IMR-90 (cell line): Measurements from ENCODE around the gene MATK. TPM values are rescaled to one million over a fixed set of nuclear protein-coding genes. Genes with fewer than 3 reads are reported as not detected.

Experiments used
- ATAC-seq: fragments of 200-7000 bp; cut with Tn5 transposase; 2 replicates; pipeline ENCODE4 v1.9.1; 2020; ENCODE audit warnings: low read depth, mild to moderate bottlenecking, moderate library complexity
- BruUV-seq: library from RNA; stranded (reverse); fragments of 400-500 nt; replicated peaks from 2 replicates; lab custom pipeline; 2021; lab: Mats Ljungman, UMichigan
- CTCF ChIA-PET: fragments of 300-600 bp; formaldehyde crosslinking; extraction: SDS; loops from one replicate; lab custom pipeline; 2021; ENCODE audit warnings: antibody characterized with exemption; lab: Yijun Ruan, JAX
- POLR2A ChIA-PET: fragments of 300-600 bp; sonication (Branson Sonifier 250); formaldehyde crosslinking; loops from one replicate; lab custom pipeline; 2022; ENCODE audit warnings: antibody characterized with exemption; ENCODE audit not compliant: unreplicated experiment; lab: Charles Lee
- DNase-seq: peaks from one replicate; pipeline ENCODE4 v3.0.0; 2013
- H2AFZ ChIP-seq: replicated peaks from 2 replicates; pipeline ENCODE3; 2013; ENCODE audit warnings: low read length, mild to moderate bottlenecking; ENCODE audit not compliant: poor library complexity
- H2AK5ac ChIP-seq: 2 replicates; pipeline ENCODE4 v1.6.1; 2013; ENCODE audit warnings: low read depth, low read length, inconsistent platforms
- H2AK9ac ChIP-seq: replicated peaks from 2 replicates; pipeline ENCODE3; 2013; ENCODE audit warnings: mild to moderate bottlenecking, low read depth, low read length, moderate library complexity; ENCODE audit not compliant: poor library complexity
- H2BK120ac ChIP-seq: 2 replicates; pipeline ENCODE4 v1.6.1; 2013; ENCODE audit warnings: low read depth, low read length, inconsistent platforms
- H2BK15ac ChIP-seq: 3 replicates; pipeline ENCODE4 v1.6.1; 2013; ENCODE audit warnings: low read depth, low read length, inconsistent platforms
- H2BK20ac ChIP-seq: 2 replicates; pipeline ENCODE4 v1.6.1; 2013; ENCODE audit warnings: low read depth, mild to moderate bottlenecking, inconsistent platforms, low read length, moderate library complexity
- H2BK5ac ChIP-seq: 2 replicates; pipeline ENCODE4 v1.6.1; 2013; ENCODE audit warnings: mild to moderate bottlenecking, low read depth, low read length, inconsistent platforms; ENCODE audit not compliant: poor library complexity, severe bottlenecking
- H3K14ac ChIP-seq: replicated peaks from 2 replicates; pipeline ENCODE4 v1.6.1; 2013; ENCODE audit warnings: low read depth, low read length, inconsistent platforms
- H3K18ac ChIP-seq: 2 replicates; pipeline ENCODE4 v1.6.1; 2013; ENCODE audit warnings: low read depth, low read length, control low read depth
- H3K23ac ChIP-seq: 2 replicates; pipeline ENCODE4 v1.6.1; 2013; ENCODE audit warnings: low read depth, low read length, inconsistent platforms
- H3K27ac ChIP-seq: 2 replicates; pipeline ENCODE4 v1.5.1; 2013; ENCODE audit warnings: mild to moderate bottlenecking, control low read depth, low read length; ENCODE audit not compliant: insufficient read depth
- H3K27me3 ChIP-seq: 2 replicates; pipeline ENCODE4 v1.6.1; 2013; ENCODE audit warnings: low read length; ENCODE audit not compliant: control insufficient read depth, insufficient read depth
- H3K36me3 ChIP-seq: 2 replicates; pipeline ENCODE4 v1.6.1; 2013; ENCODE audit warnings: low read length, mixed read lengths; ENCODE audit not compliant: control insufficient read depth, insufficient read depth
- H3K4ac ChIP-seq: 2 replicates; pipeline ENCODE4 v1.6.1; 2013; ENCODE audit warnings: low read depth, low read length, inconsistent platforms
- H3K4me1 ChIP-seq: 2 replicates; pipeline ENCODE4 v1.6.1; 2013; ENCODE audit warnings: low read length, mixed read lengths; ENCODE audit not compliant: control insufficient read depth, insufficient read depth
- H3K4me2 ChIP-seq: 2 replicates; pipeline ENCODE4 v1.6.1; 2013; ENCODE audit warnings: low read depth, mild to moderate bottlenecking, control low read depth, low read length, moderate library complexity
- H3K4me3 ChIP-seq: 2 replicates; pipeline ENCODE4 v1.5.1; 2013; ENCODE audit warnings: low read depth, mild to moderate bottlenecking, control low read depth, low read length, moderate library complexity; ENCODE audit not compliant: insufficient read depth
- H3K56ac ChIP-seq: 2 replicates; pipeline ENCODE4 v1.6.1; 2013; ENCODE audit warnings: low read length, inconsistent platforms; ENCODE audit not compliant: insufficient read depth; ENCODE audit errors: extremely low read depth
- H3K79me1 ChIP-seq, 2 experiments: 2 replicates each; pipeline ENCODE4 v1.6.1; 2013; ENCODE audit warnings: low read length in 2 of 2, inconsistent platforms in 1 of 2, low read depth in 1 of 2
- H3K9ac ChIP-seq: 2 replicates; pipeline ENCODE4 v1.6.1; 2013; ENCODE audit warnings: low read depth, low read length, control low read depth
- H3K9me1 ChIP-seq: 2 replicates; pipeline ENCODE4 v1.6.1; 2013; ENCODE audit warnings: low read length, inconsistent platforms; ENCODE audit not compliant: insufficient read depth
- H3K9me3 ChIP-seq: 2 replicates; pipeline ENCODE4 v1.6.1; 2013; ENCODE audit warnings: low read length; ENCODE audit not compliant: control insufficient read depth, insufficient read depth
- H4K20me1 ChIP-seq: 2 replicates; pipeline ENCODE4 v1.6.1; 2013; ENCODE audit warnings: low read length, inconsistent platforms; ENCODE audit not compliant: insufficient read depth
- H4K5ac ChIP-seq: 2 replicates; pipeline ENCODE4 v1.6.1; 2013; ENCODE audit warnings: mild to moderate bottlenecking, low read depth, low read length, control low read depth
- H4K8ac ChIP-seq, 2 experiments: 2 replicates each; pipeline ENCODE4 v1.6.1; 2013; ENCODE audit warnings: low read depth in 2 of 2, low read length in 2 of 2, control low read depth in 1 of 2, inconsistent platforms in 1 of 2
- H4K91ac ChIP-seq: 2 replicates; pipeline ENCODE4 v1.6.1; 2013; ENCODE audit warnings: low read depth, low read length, inconsistent platforms; ENCODE audit not compliant: insufficient read depth
- CEBPB ChIP-seq: IDR thresholded peaks from 2 replicates; pipeline ENCODE4 v1.6.1; 2012; ENCODE audit warnings: low read depth, low read length, improper control_type of control experiment
- MAFK ChIP-seq: IDR thresholded peaks from 2 replicates; pipeline ENCODE4 v1.6.1; 2012; ENCODE audit warnings: low read depth, low read length, improper control_type of control experiment
- MXI1 ChIP-seq: IDR thresholded peaks from 2 replicates; pipeline ENCODE4 v1.6.1; 2012; ENCODE audit warnings: low read depth, mild to moderate bottlenecking, low read length, moderate library complexity, borderline replicate concordance
- POLR2A ChIP-seq: IDR thresholded peaks from 2 replicates; pipeline ENCODE4 v1.6.1; 2012; ENCODE audit warnings: mild to moderate bottlenecking, low read depth, low read length
- RAD21 ChIP-seq: IDR thresholded peaks from 2 replicates; pipeline ENCODE4 v1.6.1; 2012; ENCODE audit warnings: low read length, improper control_type of control experiment
- RFX5 ChIP-seq: IDR thresholded peaks from 2 replicates; pipeline ENCODE4 v1.8.0; 2012; ENCODE audit warnings: low read depth, mild to moderate bottlenecking, low read length, moderate library complexity
- SMC3 ChIP-seq: fragments of 150-350 bp; IDR thresholded peaks from 2 replicates; pipeline ENCODE4 v1.6.1; 2016; ENCODE audit warnings: low read depth, mild to moderate bottlenecking, antibody characterized with exemption, low read length, moderate library complexity
- USF2 ChIP-seq: fragments of 150-350 bp; IDR thresholded peaks from 2 replicates; pipeline ENCODE4 v1.6.1; 2017; ENCODE audit warnings: mild to moderate bottlenecking, antibody characterized with exemption, low read length, low read depth
- WGBS, 2 experiments: methylation state at CpG; one replicate each; pipeline versions ENCODE4 v1.1.5 to v1.1.7; 2013; ENCODE audit warnings: missing lambda C conversion rate in 2 of 2; ENCODE audit not compliant: insufficient read length in 1 of 2; ENCODE audit errors: extremely low coverage in 2 of 2; 5-methylcytosine and 5-hydroxymethylcytosine counted together
- dilution Hi-C: fragments of 300-500 bp; cut with HindIII; formaldehyde crosslinking; loops from one replicate; pipeline ENCODE4 v1.14.3; 2018; ENCODE audit warnings: low sequenced_read_pairs; ENCODE audit not compliant: unreplicated experiment
- in situ Hi-C: fragments of 300-500 bp; cut with MboI; formaldehyde crosslinking; loops from 3 replicates; pipeline ENCODE4 v1.14.3; 2019; ENCODE audit warnings: low sequenced_read_pairs, inconsistent platforms, mixed read lengths
- intact Hi-C: fragments of 100-400 bp; cut with micrococcal nuclease; formaldehyde crosslinking; loops from 2 replicates; pipeline ENCODE4 v1.10.0; 2022
- polyA plus RNA-seq, 3 experiments: library from polyadenylated mRNA; depleted of rRNA; stranded (reverse); fragments of >200 nt; gene quantifications; 2 replicates each; pipeline ENCODE4 v1.2.3, GENCODE V29; 2012; ENCODE audit warnings: low replicate concordance in 1 of 3
- total RNA-seq: library from RNA; depleted of rRNA; stranded (reverse); fragments of >200 nt; gene quantifications from 2 replicates; pipeline ENCODE4 v1.2.3, GENCODE V29; 2012

The MATK gene
- total and polyA plus RNA-seq, 2 of the 4 experiments (the other 2 are of a cell fraction), result not detected

- no peak within 1 kb of the TSS for H2AK5ac ChIP-seq
- no peak within 1 kb of the TSS for H2BK15ac ChIP-seq
- no peak within 1 kb of the TSS for H4K8ac ChIP-seq
- DNase-seq, result no peak
- H4K5ac ChIP-seq, result no peak within 1 kb of the TSS
- no peak within 1 kb of the TSS for H3K4ac ChIP-seq
- H3K18ac ChIP-seq, result no peak within 1 kb of the TSS
- H3K4me1 ChIP-seq, result no peaks in the 10 kb centered on the region
- H3K9me3 ChIP-seq, result no peaks in the 10 kb centered on the region
- dilution Hi-C loops (no loop called here), in situ Hi-C loops (no loop called here), intact Hi-C loops (no loop called here)
- no peak within 1 kb of the TSS for H2AK9ac ChIP-seq
- H2BK120ac ChIP-seq, result no peak within 1 kb of the TSS
- H3K27ac ChIP-seq, result no peak within 1 kb of the TSS
- no peak within 1 kb of the TSS for H3K23ac ChIP-seq
- BruUV-seq, result no TSS peak
- H4K20me1 ChIP-seq, result no peaks in the 10 kb centered on the region
- ATAC-seq, result no peak
- TF ChIP-seq RAD21 (no peak), POLR2A (no peak), SMC3 (no peak), MXI1 (no peak), RFX5 (no peak), USF2 (no peak), MAFK (no peak), CEBPB (no peak)
- H2AFZ ChIP-seq, result no peak within 1 kb of the TSS
- H3K4me2 ChIP-seq, result no peak within 1 kb of the TSS
- no peak within 1 kb of the TSS for H2BK5ac ChIP-seq
- ChIA-PET POLR2A (interaction anchor here (0.8 kb wide), 1 partner anchor 9 kb away, joined by 3 read pairs; the partner anchor contains the start of gene MRPL54), CTCF (no interaction called here)
- H3K4me3 ChIP-seq, result no peak within 1 kb of the TSS
- no peak within 1 kb of the TSS for H2BK20ac ChIP-seq
- H4K91ac ChIP-seq, result no peak within 1 kb of the TSS
- no peak within 1 kb of the TSS for H3K9ac ChIP-seq
- H3K56ac ChIP-seq, result no peak within 1 kb of the TSS
- H3K9me1 ChIP-seq, result no peaks in the 10 kb centered on the region
- H3K36me3 ChIP-seq, result peaks cover 17% of the 10 kb centered on the region
- no CpG with 5 or more reads among the region's 23 CpGs for WGBS, 2 experiments
- peaks cover 5% of the 10 kb centered on the region; the same call in 1 of the 2 replicates for H3K27me3 ChIP-seq
- no peaks in the 10 kb centered on the region for H3K79me1 ChIP-seq
- H3K14ac ChIP-seq, result no peak within 1 kb of the TSS
These were observed 14.2 kb downstream of the MATK start, which contains the start of gene RAX2 for GRCh38 chr19:3771906-3772455. TSS of gene RAX2 (minus strand) at chr19:3772228. CDS start at chr19:3771742, 486 bp downstream.
